Upper lobe of left lung (tissue), 6 donors: ENCODE results near the gene EPN1. TPM values are rescaled to one million over a fixed set of nuclear protein-coding genes. Genes with fewer than 3 reads are reported as not detected.
A peak's percentile ranks its signal among the peaks of the same experiment; 100 is the strongest.

Experiments
- ATAC-seq, 2 donors: fragments of 200-7000 bp; cut with Tn5 transposase; one replicate each; pipeline ENCODE4 v1.9.1; 2022; ENCODE audit warnings: mild to moderate bottlenecking in 2 of 2, moderate library complexity in 2 of 2; ENCODE audit not compliant: low FRiP score in 2 of 2
- DNase-seq, 2 donors: peaks; one replicate each; pipeline ENCODE4 v3.0.0-alpha.2; 2019 to 2020
- H3K27ac ChIP-seq, 4 donors: fragments of 200-600 bp; sonication (generic); one replicate each; pipeline ENCODE4 v1.5.1; 2016 to 2019
- H3K27me3 ChIP-seq, 4 donors: fragments of 200-600 bp; sonication (generic); one replicate each; pipeline ENCODE4 v1.5.1; 2017 to 2019
- H3K36me3 ChIP-seq, 4 donors: fragments of 200-600 bp; sonication (generic); one replicate each; pipeline ENCODE4 v1.5.1; 2016 to 2019
- H3K4me1 ChIP-seq, 4 donors: fragments of 200-600 bp; sonication (generic); one replicate each; pipeline ENCODE4 v1.5.1; 2018 to 2019
- H3K4me3 ChIP-seq, 4 donors: fragments of 200-600 bp; sonication (generic); one replicate each; pipeline ENCODE4 v1.5.1; 2017 to 2019; ENCODE audit warnings: mild to moderate bottlenecking in 2 of 4, moderate library complexity in 1 of 4
- H3K9me3 ChIP-seq, 4 donors: fragments of 200-600 bp; sonication (generic); one replicate each; pipeline ENCODE4 v1.5.1; 2018 to 2019
- CTCF ChIP-seq, 6 experiments: fragments of 450-650 bp in 4 of 6; fragments of 200-600 bp in 2 of 6; sonication (generic) in 2 of 6; IDR thresholded peaks; one replicate each; pipeline ENCODE4 v1.5.1; 2016 to 2019; ENCODE audit warnings: antibody characterized with exemption in 6 of 6
- EP300 ChIP-seq, 4 donors: sonication (generic); formaldehyde crosslinking; IDR thresholded peaks; one replicate each; pipeline ENCODE4 v1.5.1; 2017; ENCODE audit warnings: antibody characterized with exemption in 4 of 4, control low read depth in 2 of 4
- POLR2A ChIP-seq, 4 donors: fragments of 450-650 bp; IDR thresholded peaks; one replicate each; pipeline ENCODE4 v1.5.1; 2016 to 2017; ENCODE audit warnings: antibody characterized with exemption in 4 of 4, mild to moderate bottlenecking in 2 of 4
- POLR2AphosphoS5 ChIP-seq, 2 donors: sonication (generic); formaldehyde crosslinking; IDR thresholded peaks; one replicate each; pipeline ENCODE4 v1.5.1; 2017; ENCODE audit warnings: antibody characterized with exemption in 2 of 2
- WGBS, 2 donors: methylation state at CpG; one replicate each; pipeline ENCODE4 v1.1.5; 2017 to 2018; 5-methylcytosine and 5-hydroxymethylcytosine counted together
- total RNA-seq, 6 donors: library from RNA; depleted of rRNA in 4 of 6; stranded (reverse); fragments of >200 nt in 4 of 6; gene quantifications; one replicate each; pipeline versions ENCODE4 v1.1.0 to v1.2.1, GENCODE V29; 2016 to 2021
- donor health status: DM: no; HTN: no; CAD: no; lungs with moderate emphysema.
- donor health status: DM: no; HTN: yes; CAD: no; lungs with severe emphysema.

Gene EPN1
- total RNA-seq, 6 donors from 2014 or later: 59.7 to 357 (median 126) TPM

DNA sequence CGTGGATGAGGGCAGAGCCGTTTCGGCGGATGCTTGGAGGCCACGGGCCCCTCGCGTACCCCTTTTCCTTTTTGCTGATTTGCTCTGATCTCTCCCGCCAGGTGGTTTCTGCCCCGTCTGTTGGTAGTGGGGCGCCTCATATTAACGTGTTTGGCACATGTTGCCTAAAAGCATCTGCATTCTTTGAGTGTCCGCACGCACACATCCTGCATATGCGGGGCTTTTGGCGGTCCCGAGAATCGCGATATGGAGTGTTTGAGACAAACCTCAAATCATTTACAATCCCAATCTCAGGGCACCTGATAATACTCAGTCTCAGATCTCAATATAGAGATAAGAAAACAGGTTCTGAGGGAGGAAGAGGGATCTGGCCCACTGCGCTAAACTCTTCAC, 19.4 kb upstream of the EPN1 start:
- H3K27ac ChIP-seq: peak overlapping the region; percentile 96 to 100 (median 99)
- 0 to 1% methylated on average over 19 of the region's 19 CpGs for WGBS, 2 donors
- peaks cover 42 to 59% (median 48%) of the 10 kb centered on the region in 4 donors for H3K4me1 ChIP-seq
- TF ChIP-seq EP300 (IDR thresholded peaks at IDR 0.05): no peak
- TF ChIP-seq POLR2AphosphoS5 (IDR thresholded peaks at IDR 0.05): no peak
- H3K4me3 ChIP-seq: peak overlapping the region; percentile 84 to 99 (median 98)
- H3K27me3 ChIP-seq: no peaks in the 10 kb centered on the region
- DNase-seq (no peak), ATAC-seq (no peak)
- H3K36me3 ChIP-seq: peaks cover 5 to 29% (median 19%) of the 10 kb centered on the region in 4 donors
- H3K9me3 ChIP-seq: no peaks in the 10 kb centered on the region

DNA sequence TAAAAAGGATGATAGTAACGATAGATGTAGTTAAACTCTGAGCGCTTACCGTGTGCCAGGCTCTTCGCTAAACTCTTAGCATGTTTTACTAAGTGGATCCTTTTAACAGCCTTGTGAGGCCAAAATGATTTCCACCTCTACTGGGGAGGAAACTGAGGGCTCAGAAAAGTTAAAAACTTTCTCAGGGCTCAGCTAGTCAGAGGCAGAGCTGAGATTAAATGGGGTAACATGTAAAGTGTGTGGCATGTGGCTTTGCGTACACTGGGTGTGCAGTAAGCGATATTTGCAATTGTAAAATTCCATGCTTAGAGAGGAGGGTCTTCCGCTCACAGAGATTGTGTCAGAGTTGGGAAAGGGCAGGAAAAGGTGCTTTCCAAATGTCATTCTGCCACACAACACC, 18.5 kb upstream of the EPN1 start:
- H3K4me3 ChIP-seq: peak overlapping the region in 3 of 4 donors; percentile 84 to 99 (median 98)
- DNase-seq (no peak), ATAC-seq (no peak)
- 56 to 58% methylated on average over 7 of the region's 7 CpGs for WGBS, 2 donors
- no peaks in the 10 kb centered on the region for H3K9me3 ChIP-seq
- peaks cover 42 to 59% (median 48%) of the 10 kb centered on the region in 4 donors for H3K4me1 ChIP-seq
- H3K27ac ChIP-seq: no peak overlapping the region
- peaks cover 9 to 34% (median 28%) of the 10 kb centered on the region in 4 donors for H3K36me3 ChIP-seq
- H3K27me3 ChIP-seq: no peaks in the 10 kb centered on the region
- TF ChIP-seq EP300 (IDR thresholded peaks at IDR 0.05) (no peak), POLR2A (IDR thresholded peaks at IDR 0.05) (no peak), POLR2AphosphoS5 (IDR thresholded peaks at IDR 0.05) (no peak), CTCF (IDR thresholded peaks at IDR 0.05) (no peak)

- TF ChIP-seq POLR2AphosphoS5 (IDR thresholded peaks at IDR 0.05): no peak
- TF ChIP-seq EP300 (IDR thresholded peaks at IDR 0.05): no peak
- TF ChIP-seq POLR2A (IDR thresholded peaks at IDR 0.05): no peak
- no peak for TF ChIP-seq CTCF (IDR thresholded peaks at IDR 0.05)
- no peak for ATAC-seq
Measured at GRCh38 chr19:55656988-55657747, 17.9 kb upstream of the EPN1 start.

GRCh38 chr19:55658846-55659459, 16.1 kb upstream of the EPN1 start:
- H3K36me3 ChIP-seq: peaks cover 30 to 52% (median 51%) of the 10 kb centered on the region in 4 donors
- 90 to 94% methylated on average over 34 to 35 of the region's 37 CpGs for whole genome bisulfite sequencing, 2 donors

More at GRCh38 chr19:55656988-55657747, 17.9 kb upstream of the EPN1 start:
- WGBS, 2 donors: 42 to 55% methylated on average over 18 of the region's 18 CpGs
- no peaks in the 10 kb centered on the region for H3K27me3 ChIP-seq
- H3K4me1 ChIP-seq: peaks cover 42 to 59% (median 48%) of the 10 kb centered on the region in 4 donors
- peak overlapping the region in 1 of 4 donors; percentile 2 for H3K27ac ChIP-seq
- H3K4me3 ChIP-seq: peak overlapping the region in 3 of 4 donors; percentile 84 to 99 (median 98)
- H3K9me3 ChIP-seq: no peaks in the 10 kb centered on the region
- DNase-seq: peak in 1 of 2 donors; percentile 76
- H3K36me3 ChIP-seq: peaks cover 14 to 40% (median 34%) of the 10 kb centered on the region in 4 donors

More at GRCh38 chr19:55658846-55659459, 16.1 kb upstream of the EPN1 start:
- Histone ChIP-seq H3K9me3 (no peaks in the 10 kb centered on the region), H3K4me1 (peaks cover 37 to 49% (median 45%) of the 10 kb centered on the region in 4 donors), H3K27ac (no peak overlapping the region), H3K4me3 (no peak overlapping the region), H3K27me3 (no peaks in the 10 kb centered on the region)
- DNase-seq (peak in 1 of 2 donors; percentile 82), ATAC-seq (no peak)
- TF ChIP-seq EP300 (IDR thresholded peaks at IDR 0.05) (no peak), POLR2A (IDR thresholded peaks at IDR 0.05) (no peak), CTCF (IDR thresholded peaks at IDR 0.05) (no peak), POLR2AphosphoS5 (IDR thresholded peaks at IDR 0.05) (no peak)
